Cardiac muscle cell (in vitro differentiated cells and primary cell): ENCODE results near the gene MYF5. TPM values are rescaled to one million over a fixed set of nuclear protein-coding genes. Genes with fewer than 3 reads are reported as not detected.

Experiments used
- DNase-seq, 2 donors: peaks; one replicate each; pipeline versions ENCODE4 v3.0.0 to v3.0.0-alpha.2; 2010 to 2017; ENCODE audit warnings: low read depth in 1 of 2, low spot score in 1 of 2
- H3K27ac ChIP-seq: fragments of 200-600 bp; sonication (generic); 2 replicates; pipeline ENCODE4 v1.5.1; 2016
- H3K27me3 ChIP-seq: fragments of 200-600 bp; sonication (generic); 2 replicates; pipeline ENCODE4 v1.6.0; 2016; ENCODE audit warnings: control low read depth
- H3K36me3 ChIP-seq: fragments of 200-600 bp; sonication (generic); 2 replicates; pipeline ENCODE4 v1.5.1; 2016; ENCODE audit warnings: control low read depth
- H3K4me1 ChIP-seq: fragments of 200-600 bp; sonication (generic); 2 replicates; pipeline ENCODE4 v1.8.1; 2017; ENCODE audit warnings: low read depth, mild to moderate bottlenecking, mixed run types
- H3K4me3 ChIP-seq: fragments of 200-600 bp; sonication (generic); 2 replicates; pipeline ENCODE4 v1.5.1; 2016; ENCODE audit warnings: mild to moderate bottlenecking
- H3K9me3 ChIP-seq: fragments of 200-600 bp; sonication (generic); 2 replicates; pipeline ENCODE4 v1.5.1; 2017; ENCODE audit warnings: low read depth, mild to moderate bottlenecking, control low read depth
- polyA plus RNA-seq: library from polyadenylated mRNA; unstranded; fragments of >200 nt; fragmentation: Nextera tagmentation; extraction: Ambion mirVana; gene quantifications from 2 replicates; pipeline ENCODE4 v1.2.1, GENCODE V29; 2016
- total RNA-seq: library from RNA; depleted of rRNA; stranded (reverse); fragments of >200 nt; gene quantifications from 2 replicates; pipeline ENCODE4 v1.2.3, GENCODE V29; 2016
- TF ChIP-seq, protein P1 (sequence below): IDR thresholded peaks from 2 replicates; pipeline ENCODE4 v1.5.1; 2012; ENCODE audit warnings: low read depth, mild to moderate bottlenecking, low read length

Gene MYF5
- total and polyA plus RNA-seq, 2 experiments from 2014 or later = not detected

DNA sequence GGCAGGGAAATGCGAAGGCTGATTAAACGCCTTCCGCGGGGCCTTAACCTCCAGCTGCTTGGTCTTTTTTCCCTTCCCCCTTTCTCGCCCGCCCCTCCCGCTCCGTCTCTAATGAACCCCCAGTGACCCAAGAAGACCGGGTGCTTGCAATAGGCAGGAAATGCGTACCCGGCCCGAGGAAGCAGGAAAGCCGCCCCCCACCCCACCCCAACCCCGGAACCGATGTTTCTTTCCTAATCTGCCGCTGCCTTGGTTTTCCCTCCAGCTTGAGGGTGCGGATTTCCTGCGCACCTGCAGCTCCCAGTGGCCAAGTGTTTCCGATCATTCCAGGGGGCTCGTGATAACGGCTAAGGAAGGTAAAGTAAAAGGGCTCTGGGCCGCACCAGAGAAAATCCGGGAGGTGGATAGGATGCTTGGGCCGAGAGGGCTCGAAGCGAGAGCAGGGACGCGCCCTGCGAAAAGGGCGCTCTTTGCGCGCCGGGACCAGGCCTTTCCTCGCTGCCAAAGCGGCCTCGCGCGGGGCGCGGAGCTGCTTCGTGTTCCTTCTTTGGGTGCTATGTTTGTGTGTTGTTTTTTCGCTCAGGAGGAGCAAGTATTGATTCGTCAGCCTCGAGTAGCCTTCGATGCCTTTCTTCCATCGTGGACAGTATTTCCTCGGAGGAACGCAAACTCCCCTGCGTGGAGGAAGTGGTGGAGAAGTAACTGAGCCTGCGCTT is 8.3 kb upstream of the MYF5 start:
- peak; percentile 32 to 34 for DNase-seq
- H3K9me3 ChIP-seq = no peaks in the 10 kb centered on the region
- no peak overlapping the region for H3K27ac ChIP-seq
- TF ChIP-seq, protein P1, sequence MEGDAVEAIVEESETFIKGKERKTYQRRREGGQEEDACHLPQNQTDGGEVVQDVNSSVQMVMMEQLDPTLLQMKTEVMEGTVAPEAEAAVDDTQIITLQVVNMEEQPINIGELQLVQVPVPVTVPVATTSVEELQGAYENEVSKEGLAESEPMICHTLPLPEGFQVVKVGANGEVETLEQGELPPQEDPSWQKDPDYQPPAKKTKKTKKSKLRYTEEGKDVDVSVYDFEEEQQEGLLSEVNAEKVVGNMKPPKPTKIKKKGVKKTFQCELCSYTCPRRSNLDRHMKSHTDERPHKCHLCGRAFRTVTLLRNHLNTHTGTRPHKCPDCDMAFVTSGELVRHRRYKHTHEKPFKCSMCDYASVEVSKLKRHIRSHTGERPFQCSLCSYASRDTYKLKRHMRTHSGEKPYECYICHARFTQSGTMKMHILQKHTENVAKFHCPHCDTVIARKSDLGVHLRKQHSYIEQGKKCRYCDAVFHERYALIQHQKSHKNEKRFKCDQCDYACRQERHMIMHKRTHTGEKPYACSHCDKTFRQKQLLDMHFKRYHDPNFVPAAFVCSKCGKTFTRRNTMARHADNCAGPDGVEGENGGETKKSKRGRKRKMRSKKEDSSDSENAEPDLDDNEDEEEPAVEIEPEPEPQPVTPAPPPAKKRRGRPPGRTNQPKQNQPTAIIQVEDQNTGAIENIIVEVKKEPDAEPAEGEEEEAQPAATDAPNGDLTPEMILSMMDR = no peak
- H3K4me3 ChIP-seq = peak overlapping the region; percentile 26
- H3K36me3 ChIP-seq = no peaks in the 10 kb centered on the region
- peaks cover 73% of the 10 kb centered on the region for H3K27me3 ChIP-seq
- no peaks in the 10 kb centered on the region for H3K4me1 ChIP-seq

- TF ChIP-seq, protein P1 = no peak
- H3K4me3 ChIP-seq = peak overlapping the region; percentile 26
- H3K4me1 ChIP-seq = no peaks in the 10 kb centered on the region
These were observed 7.8 kb upstream of the MYF5 start for GRCh38 chr12:80708975-80709328.

DNA sequence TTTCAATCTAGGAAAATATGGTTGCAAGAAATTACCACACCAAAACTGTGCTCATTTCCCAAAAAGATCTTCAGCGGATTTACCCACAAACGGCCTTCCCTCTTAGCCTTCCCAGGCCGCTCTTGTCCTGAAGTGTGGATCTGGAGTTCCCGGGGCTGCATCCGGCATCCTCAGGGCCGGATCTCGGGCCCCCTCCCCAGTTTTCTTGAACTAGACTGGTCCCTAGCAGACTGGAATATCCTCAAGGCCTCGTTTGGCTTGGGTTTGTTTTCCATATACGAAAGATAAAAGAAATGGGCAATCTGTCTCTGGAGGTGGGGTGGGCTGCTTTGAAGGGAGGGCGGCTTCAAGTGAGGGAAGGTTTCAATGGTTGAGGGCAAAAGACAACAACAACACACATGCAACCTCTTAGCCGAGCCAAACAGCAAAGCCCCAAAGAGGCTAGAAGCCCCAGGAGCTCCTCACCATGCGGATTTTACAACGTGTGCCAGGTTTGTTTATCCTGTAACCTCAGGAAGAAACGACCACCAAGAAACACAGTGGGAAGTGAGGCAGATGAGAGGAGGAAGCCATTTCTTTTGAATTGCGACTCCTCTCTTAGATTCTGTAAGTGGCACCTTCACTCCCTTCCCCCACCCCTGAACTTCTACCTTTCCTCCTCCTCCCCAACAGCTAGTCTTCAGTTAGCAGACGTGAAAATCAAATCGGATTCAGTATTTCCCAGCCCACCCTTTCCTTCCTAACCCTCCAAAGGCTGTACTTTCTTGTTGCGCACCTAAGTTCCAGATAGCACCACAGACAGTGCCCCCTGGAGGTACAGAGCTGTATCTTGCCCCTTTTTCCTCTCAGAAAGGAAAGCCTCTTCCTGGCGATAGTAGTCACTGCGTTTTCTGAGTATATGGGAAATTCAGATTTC is 6.6 kb upstream of the MYF5 start:
- TF ChIP-seq, protein P1 = peak; percentile 51
- peak; percentile 17 to 37 for DNase-seq
- no peak overlapping the region for H3K4me3 ChIP-seq
- no peak overlapping the region for H3K27ac ChIP-seq
- H3K4me1 ChIP-seq = no peaks in the 10 kb centered on the region
- no peaks in the 10 kb centered on the region for H3K36me3 ChIP-seq
- peaks cover 75% of the 10 kb centered on the region for H3K27me3 ChIP-seq
- no peaks in the 10 kb centered on the region for H3K9me3 ChIP-seq

More at GRCh38 chr12:80708975-80709328, 7.8 kb upstream of the MYF5 start:
- no peak overlapping the region for H3K27ac ChIP-seq
- H3K27me3 ChIP-seq = peaks cover 73% of the 10 kb centered on the region
- H3K9me3 ChIP-seq = no peaks in the 10 kb centered on the region
- peak in 1 of 2 donors; percentile 14 for DNase-seq
- no peaks in the 10 kb centered on the region for H3K36me3 ChIP-seq

GRCh38 chr12:80710727-80711449 is 5.8 kb upstream of the MYF5 start:
- no peak overlapping the region for H3K4me3 ChIP-seq
- H3K27me3 ChIP-seq = peaks cover 66% of the 10 kb centered on the region
- H3K27ac ChIP-seq = no peak overlapping the region
- H3K4me1 ChIP-seq = no peaks in the 10 kb centered on the region
- no peaks in the 10 kb centered on the region for H3K9me3 ChIP-seq
- H3K36me3 ChIP-seq = no peaks in the 10 kb centered on the region
- no peak for DNase-seq
- TF ChIP-seq, protein P1 = no peak

DNA sequence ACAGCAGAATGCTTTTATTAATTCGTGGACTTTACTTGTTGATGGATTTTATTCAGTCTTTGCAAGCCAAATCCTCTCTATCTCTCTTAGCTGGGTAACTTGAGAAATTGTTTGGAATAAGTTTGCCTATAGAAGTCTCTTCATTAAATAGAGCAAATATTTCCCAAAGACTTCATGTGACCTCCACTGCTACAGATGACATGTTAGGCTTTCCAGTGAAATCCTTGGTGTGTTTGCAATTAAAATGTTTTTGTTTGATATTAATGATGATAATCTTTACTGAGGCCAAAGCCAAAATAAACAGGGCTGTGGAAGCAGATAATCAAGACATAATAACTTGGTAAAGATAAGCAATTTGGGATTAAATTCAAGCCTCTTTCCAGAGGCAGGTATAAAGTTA is 4.8 kb upstream of the MYF5 start:
- no peaks in the 10 kb centered on the region for H3K9me3 ChIP-seq
- H3K4me1 ChIP-seq = no peaks in the 10 kb centered on the region
- no peak overlapping the region for H3K27ac ChIP-seq
- H3K4me3 ChIP-seq = no peak overlapping the region
- no peak for DNase-seq
- H3K36me3 ChIP-seq = no peaks in the 10 kb centered on the region
- TF ChIP-seq, protein P1 = no peak
- peaks cover 57% of the 10 kb centered on the region for H3K27me3 ChIP-seq
